HUES64 (cell line): ENCODE data around the gene B3GALT5.
"Not testable (repeated sequence)": the region's sequence is repeated elsewhere in the genome, so short reads cannot be mapped to it uniquely, and the experiment has no call there.

Source experiments
- H3K27ac ChIP-seq: 2 replicates; pipeline ENCODE4 v1.7.0; 2013; ENCODE audit warnings: low read depth, low read length, inconsistent platforms
- H3K27me3 ChIP-seq: 2 replicates; pipeline ENCODE4 v1.6.1; 2013; ENCODE audit warnings: mild to moderate bottlenecking, low read length; ENCODE audit not compliant: insufficient read depth
- H3K36me3 ChIP-seq: 2 replicates; pipeline ENCODE4 v1.6.1; 2013; ENCODE audit warnings: mild to moderate bottlenecking, low read length; ENCODE audit not compliant: insufficient read depth
- H3K4me1 ChIP-seq: 2 replicates; pipeline ENCODE4 v1.6.1; 2013; ENCODE audit warnings: mild to moderate bottlenecking, low read length, moderate library complexity; ENCODE audit not compliant: insufficient read depth
- H3K4me3 ChIP-seq: 2 replicates; pipeline ENCODE4 v1.5.1; 2013; ENCODE audit warnings: mild to moderate bottlenecking, low read length, moderate library complexity
- H3K9ac ChIP-seq: 2 replicates; pipeline ENCODE4 v1.6.1; 2013; ENCODE audit warnings: mild to moderate bottlenecking, low read depth, low read length
- H3K9me3 ChIP-seq: 2 replicates; pipeline ENCODE4 v1.6.1; 2013; ENCODE audit warnings: low read depth, low read length; ENCODE audit not compliant: insufficient read depth
- WGBS: fragments of 150-250, 120-280 bp; methylation state at CpG from one replicate; pipeline ENCODE4 v1.1.7; 2013; ENCODE audit warnings: missing lambda C conversion rate; 5-methylcytosine and 5-hydroxymethylcytosine counted together

The B3GALT5 gene

GRCh38 chr21:39583586-39583985, 29.2 kb upstream of the B3GALT5 start:
- H3K9me3 ChIP-seq, result peaks cover 13% of the 10 kb centered on the region
- H3K27ac ChIP-seq, H3K27me3 ChIP-seq, H3K4me1 ChIP-seq, H3K36me3 ChIP-seq, H3K4me3 ChIP-seq, H3K9ac ChIP-seq: not testable (repeated sequence)
- WGBS, result 80% methylated on average over 1 of the region's 2 CpGs

- H3K9ac ChIP-seq, result no peak overlapping the region
- H3K4me1 ChIP-seq, result no peaks in the 10 kb centered on the region
- H3K4me3 ChIP-seq, result no peak overlapping the region
- peaks cover 17% of the 10 kb centered on the region for H3K9me3 ChIP-seq
- H3K36me3 ChIP-seq, result no peaks in the 10 kb centered on the region
- no peak overlapping the region for H3K27ac ChIP-seq
- H3K27me3 ChIP-seq, result no peaks in the 10 kb centered on the region
- 91% methylated on average over 4 of the region's 4 CpGs for WGBS
These were observed 25.4 kb upstream of the B3GALT5 start for GRCh38 chr21:39587376-39587775.

GRCh38 chr21:39588884-39589283, 23.9 kb upstream of the B3GALT5 start:
- Histone ChIP-seq H3K9me3 (peaks cover 17% of the 10 kb centered on the region), H3K9ac (no peak overlapping the region), H3K4me1 (no peaks in the 10 kb centered on the region), H3K27ac (no peak overlapping the region), H3K4me3 (no peak overlapping the region), H3K27me3 (no peaks in the 10 kb centered on the region), H3K36me3 (no peaks in the 10 kb centered on the region)
- WGBS, result no CpG with 5 or more reads among the region's 1 CpG

DNA sequence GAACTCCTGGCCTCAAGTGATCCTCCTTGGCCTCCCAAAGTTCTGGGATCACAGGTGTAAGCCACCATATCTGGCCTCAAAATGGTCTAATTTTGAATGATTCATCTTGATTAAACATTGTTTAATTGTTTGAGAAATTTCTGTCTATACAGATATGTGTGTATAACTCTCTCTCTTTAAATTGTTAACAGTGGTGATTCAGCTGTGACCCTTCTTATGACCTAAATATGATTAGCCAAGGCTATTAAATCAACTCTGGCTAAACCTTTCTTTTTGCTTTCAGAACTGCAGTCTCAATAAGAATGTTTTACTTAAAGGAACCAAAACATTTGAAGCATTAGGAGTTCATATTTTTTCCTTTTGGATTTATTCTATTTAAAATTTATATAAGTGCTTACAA, 19.2 kb upstream of the B3GALT5 start:
- no peaks in the 10 kb centered on the region for H3K36me3 ChIP-seq
- no peak overlapping the region for H3K27ac ChIP-seq
- peaks cover 7% of the 10 kb centered on the region for H3K9me3 ChIP-seq
- H3K27me3 ChIP-seq, result no peaks in the 10 kb centered on the region
- H3K4me1 ChIP-seq, result no peaks in the 10 kb centered on the region
- H3K4me3 ChIP-seq, result no peak overlapping the region
- H3K9ac ChIP-seq, result no peak overlapping the region

GRCh38 chr21:39595465-39595864, 17.3 kb upstream of the B3GALT5 start:
- Histone ChIP-seq H3K9ac (no peak overlapping the region), H3K9me3 (no peaks in the 10 kb centered on the region), H3K27ac (no peak overlapping the region), H3K27me3 (no peaks in the 10 kb centered on the region), H3K36me3 (no peaks in the 10 kb centered on the region), H3K4me3 (no peak overlapping the region), H3K4me1 (no peaks in the 10 kb centered on the region)
- WGBS, result 89% methylated on average over 3 of the region's 3 CpGs

- Histone ChIP-seq H3K36me3 (no peaks in the 10 kb centered on the region), H3K9ac (no peak overlapping the region), H3K27me3 (no peaks in the 10 kb centered on the region), H3K27ac (no peak overlapping the region), H3K9me3 (no peaks in the 10 kb centered on the region), H3K4me1 (0 out of 2 replicates have a peak, but pooled peaks cover 6% of the 10 kb centered on the region), H3K4me3 (no peak overlapping the region)
- 85% methylated on average over 7 of the region's 7 CpGs for WGBS
These were observed 15.1 kb upstream of the B3GALT5 start for GRCh38 chr21:39597595-39597994.

- Histone ChIP-seq H3K9ac (no peak overlapping the region), H3K4me1 (0 out of 2 replicates have a peak, but pooled peaks cover 6% of the 10 kb centered on the region), H3K36me3 (no peaks in the 10 kb centered on the region), H3K4me3 (no peak overlapping the region), H3K9me3 (no peaks in the 10 kb centered on the region), H3K27me3 (no peaks in the 10 kb centered on the region), H3K27ac (no peak overlapping the region)
- WGBS, result 85% methylated on average over 5 of the region's 5 CpGs
These were observed 13.4 kb upstream of the B3GALT5 start for GRCh38 chr21:39599191-39599970.

- no peaks in the 10 kb centered on the region for H3K27me3 ChIP-seq
- no peak overlapping the region for H3K4me3 ChIP-seq
- 0 out of 2 replicates have a peak, but pooled peaks cover 6% of the 10 kb centered on the region for H3K4me1 ChIP-seq
- H3K36me3 ChIP-seq, result no peaks in the 10 kb centered on the region
- 83% methylated on average over 17 of the region's 17 CpGs for WGBS
- no peak overlapping the region for H3K9ac ChIP-seq
- H3K27ac ChIP-seq, result no peak overlapping the region
- no peaks in the 10 kb centered on the region for H3K9me3 ChIP-seq
These were observed 11.4 kb upstream of the B3GALT5 start for GRCh38 chr21:39601187-39601928.

GRCh38 chr21:39602076-39602689, 10.6 kb upstream of the B3GALT5 start:
- H3K4me3 ChIP-seq, result no peak overlapping the region
- H3K4me1 ChIP-seq, result 0 out of 2 replicates have a peak, but pooled peaks cover 6% of the 10 kb centered on the region
- H3K27ac ChIP-seq, result no peak overlapping the region
- no peak overlapping the region for H3K9ac ChIP-seq
- no peaks in the 10 kb centered on the region for H3K36me3 ChIP-seq
- WGBS, result 91% methylated on average over 14 of the region's 14 CpGs
- H3K27me3 ChIP-seq, result no peaks in the 10 kb centered on the region
- no peaks in the 10 kb centered on the region for H3K9me3 ChIP-seq

GRCh38 chr21:39602793-39603192, 9.9 kb upstream of the B3GALT5 start:
- Histone ChIP-seq H3K9ac (no peak overlapping the region), H3K36me3 (no peaks in the 10 kb centered on the region), H3K9me3 (no peaks in the 10 kb centered on the region), H3K27me3 (no peaks in the 10 kb centered on the region), H3K27ac (no peak overlapping the region), H3K4me1 (0 out of 2 replicates have a peak, but pooled peaks cover 6% of the 10 kb centered on the region), H3K4me3 (no peak overlapping the region)
- 93% methylated on average over 4 of the region's 4 CpGs for WGBS

DNA sequence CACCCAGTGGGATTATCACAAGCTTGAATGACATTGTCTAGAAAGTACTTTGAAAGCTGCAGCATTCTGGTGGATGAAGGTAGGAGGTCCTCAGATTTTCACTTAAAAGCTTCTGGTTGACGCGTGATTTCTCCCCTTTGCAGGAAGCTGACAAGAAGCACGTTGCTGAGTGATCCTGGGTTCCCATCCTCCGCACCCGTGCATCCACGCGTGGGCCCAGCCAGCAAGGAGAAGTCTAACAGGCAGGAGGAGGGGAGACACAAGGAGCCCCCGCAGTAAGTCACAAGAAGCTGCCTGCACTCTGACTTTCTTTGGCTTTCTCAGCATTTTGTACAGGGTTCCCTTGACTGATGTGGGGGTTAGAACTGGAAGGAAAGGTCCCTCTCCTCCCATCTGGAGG, 7.8 kb upstream of the B3GALT5 start:
- Histone ChIP-seq H3K9ac (no peak overlapping the region), H3K4me1 (0 out of 2 replicates have a peak, but pooled peaks cover 8% of the 10 kb centered on the region), H3K36me3 (no peaks in the 10 kb centered on the region), H3K9me3 (no peaks in the 10 kb centered on the region), H3K27me3 (no peaks in the 10 kb centered on the region), H3K4me3 (no peak overlapping the region), H3K27ac (no peak overlapping the region)
- WGBS, result 93% methylated on average over 8 of the region's 8 CpGs
